GM12892 (cell line): Measurements from ENCODE around the gene ST8SIA2.

ENCODE experiments used
- POLR2A ChIP-seq: IDR thresholded peaks from 2 replicates; pipeline ENCODE4 v1.6.1; 2011; ENCODE audit warnings: low read depth, low read length, control low read depth
- POLR2AphosphoS5 ChIP-seq: IDR thresholded peaks from 2 replicates; pipeline ENCODE4 v1.6.1; 2011; ENCODE audit warnings: low read depth, low read length, control low read depth

DNA sequence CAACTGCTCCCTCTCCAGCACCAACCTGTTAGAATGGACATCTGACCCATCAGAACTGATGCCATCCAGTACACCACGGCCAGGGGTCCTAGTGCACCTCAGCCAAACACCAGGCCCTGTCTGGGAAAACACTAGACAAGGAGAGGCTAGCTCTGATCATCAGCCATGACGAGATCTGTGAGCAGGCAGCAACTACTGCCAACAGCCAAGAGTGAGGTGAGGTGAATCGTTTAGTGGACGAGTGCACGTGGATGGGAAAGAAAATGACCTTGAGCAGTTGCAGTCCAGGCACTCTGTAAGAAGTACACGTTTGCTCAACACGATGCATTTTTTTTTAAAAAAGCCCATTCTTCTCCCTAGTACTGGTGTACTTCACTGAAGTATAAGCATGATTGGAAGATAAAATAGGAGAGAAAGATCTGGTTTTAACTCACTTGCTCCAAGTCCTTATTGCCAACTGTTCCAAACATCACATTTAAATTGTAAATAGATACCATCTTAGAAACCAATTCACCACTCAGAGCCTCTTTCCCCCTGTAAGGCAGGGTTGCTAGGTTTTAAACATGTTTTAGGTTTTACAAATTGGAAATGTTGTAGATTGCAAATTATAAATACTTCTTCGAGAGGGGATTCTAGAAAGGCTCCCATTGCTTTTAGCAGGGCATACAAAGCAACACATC is 5.7 kb downstream of the ST8SIA2 start:
- TF ChIP-seq POLR2AphosphoS5 (no peak), POLR2A (no peak)
